A673 (cell line): ENCODE measurements around the gene CDK11B. TPM values are rescaled to one million over a fixed set of nuclear protein-coding genes. Genes with fewer than 3 reads are reported as not detected.

Source experiments
- BruUV-seq: library from RNA; stranded (reverse); fragments of 400-500 nt; replicated peaks from 2 replicates; lab custom pipeline; 2021; lab: Mats Ljungman, UMichigan
- CTCF ChIA-PET: fragments of 300-600 bp; sonication (Branson Sonifier 250); formaldehyde crosslinking; loops from one replicate; lab custom pipeline; 2022; ENCODE audit warnings: antibody characterized with exemption; lab: Charles Lee
- POLR2A ChIA-PET: fragments of 300-600 bp; sonication (Branson Sonifier 250); formaldehyde crosslinking; loops from one replicate; lab custom pipeline; 2022; ENCODE audit warnings: antibody characterized with exemption; ENCODE audit not compliant: low non-redundant PET; lab: Charles Lee
- DNase-seq: peaks from one replicate; pipeline ENCODE4 v3.0.0-alpha.2; 2015; ENCODE audit warnings: low spot score
- H3K27ac ChIP-seq: fragments of 200-600 bp; sonication (generic); 2 replicates; pipeline ENCODE4 v1.5.1; 2016; ENCODE audit warnings: mixed run types, low read depth, mild to moderate bottlenecking, mixed read lengths, antibody characterized with exemption, low read length; ENCODE audit not compliant: poor library complexity, severe bottlenecking
- H3K27me3 ChIP-seq: fragments of 200-600 bp; sonication (generic); replicated peaks from 2 replicates; pipeline ENCODE4 v1.6.1; 2017; ENCODE audit warnings: mixed run types, low read depth, mild to moderate bottlenecking, mixed read lengths, antibody characterized with exemption, low read length; ENCODE audit not compliant: insufficient read depth, poor library complexity
- H3K36me3 ChIP-seq: fragments of 200-600 bp; sonication (generic); 2 replicates; pipeline ENCODE4 v1.6.1; 2016; ENCODE audit warnings: mixed run types, mild to moderate bottlenecking, mixed read lengths, antibody characterized with exemption, low read length; ENCODE audit not compliant: insufficient read depth, poor library complexity, severe bottlenecking
- H3K4me1 ChIP-seq: fragments of 200-600 bp; sonication (generic); 2 replicates; pipeline ENCODE4 v1.6.1; 2017; ENCODE audit warnings: mixed run types, mild to moderate bottlenecking, mixed read lengths, antibody characterized with exemption, low read length; ENCODE audit not compliant: insufficient read depth, poor library complexity, severe bottlenecking
- H3K4me3 ChIP-seq: fragments of 200-600 bp; sonication (generic); 2 replicates; pipeline ENCODE4 v1.5.1; 2016; ENCODE audit warnings: low read depth, mixed run types, mild to moderate bottlenecking, mixed read lengths, low read length; ENCODE audit not compliant: poor library complexity, severe bottlenecking
- H3K9me3 ChIP-seq: fragments of 200-600 bp; sonication (generic); 2 replicates; pipeline ENCODE4 v1.6.1; 2016; ENCODE audit warnings: mixed run types, low read depth, mild to moderate bottlenecking, mixed read lengths, antibody characterized with exemption, low read length; ENCODE audit not compliant: poor library complexity, severe bottlenecking
- EZH2 ChIP-seq: fragments of 200-600 bp; sonication (generic); IDR thresholded peaks from 2 replicates; pipeline ENCODE4 v1.6.1; 2017; ENCODE audit warnings: borderline replicate concordance, low read depth, mild to moderate bottlenecking, mixed read lengths, antibody characterized with exemption, low read length; ENCODE audit not compliant: poor library complexity, severe bottlenecking
- intact Hi-C: fragments of 100-400 bp; cut with micrococcal nuclease; formaldehyde crosslinking; loops from one replicate; pipeline ENCODE4 v1.10.0; 2022; ENCODE audit not compliant: unreplicated experiment
- total RNA-seq: library from RNA; stranded (reverse); gene quantifications from 2 replicates; pipeline ENCODE4 v1.2.3, GENCODE V29; 2021
- TF ChIP-seq, protein P1 (sequence below): fragments of 300-800, 200-600 bp; sonication (generic); conservative IDR thresholded peaks from 2 replicates; pipeline ENCODE4 v1.5.1; 2017; ENCODE audit warnings: low read depth, mild to moderate bottlenecking, antibody characterized with exemption, low read length, moderate library complexity, mixed read lengths

Gene CDK11B
- total RNA-seq, 1 experiment from 2014 or later, result 38.1 TPM

DNA sequence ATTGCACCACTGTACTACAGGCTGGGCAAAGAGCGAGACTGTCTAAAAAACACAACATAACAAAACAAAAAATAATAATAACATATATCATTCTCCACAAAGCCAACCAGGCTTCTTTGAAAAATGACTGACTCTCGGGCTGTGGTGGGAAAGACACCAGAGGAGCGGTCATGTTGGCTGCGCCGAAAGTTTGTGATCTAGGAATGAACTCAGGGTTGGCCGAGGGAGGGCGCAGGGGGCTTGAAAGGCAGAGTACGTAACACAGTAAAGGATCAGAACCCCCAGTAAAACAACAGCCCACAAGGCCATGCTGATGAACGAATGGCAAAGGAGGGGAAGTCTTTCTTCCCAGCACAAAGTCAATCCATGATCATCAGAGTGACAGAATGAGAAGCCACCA, 29.0 kb upstream of the CDK11B start:
- Histone ChIP-seq H3K27ac (no peak overlapping the region), H3K9me3 (no peaks in the 10 kb centered on the region), H3K4me1 (no peaks in the 10 kb centered on the region), H3K4me3 (no peak overlapping the region), H3K27me3 (no peaks in the 10 kb centered on the region), H3K36me3 (peaks cover 3% of the 10 kb centered on the region)
- no TSS peak for BruUV-seq
- CTCF ChIA-PET, result no interaction called here
- no peak for DNase-seq
- intact Hi-C loops, result no loop called here
- POLR2A ChIA-PET, result no interaction called here
- TF ChIP-seq EZH2, result no peak
- TF ChIP-seq, protein P1, sequence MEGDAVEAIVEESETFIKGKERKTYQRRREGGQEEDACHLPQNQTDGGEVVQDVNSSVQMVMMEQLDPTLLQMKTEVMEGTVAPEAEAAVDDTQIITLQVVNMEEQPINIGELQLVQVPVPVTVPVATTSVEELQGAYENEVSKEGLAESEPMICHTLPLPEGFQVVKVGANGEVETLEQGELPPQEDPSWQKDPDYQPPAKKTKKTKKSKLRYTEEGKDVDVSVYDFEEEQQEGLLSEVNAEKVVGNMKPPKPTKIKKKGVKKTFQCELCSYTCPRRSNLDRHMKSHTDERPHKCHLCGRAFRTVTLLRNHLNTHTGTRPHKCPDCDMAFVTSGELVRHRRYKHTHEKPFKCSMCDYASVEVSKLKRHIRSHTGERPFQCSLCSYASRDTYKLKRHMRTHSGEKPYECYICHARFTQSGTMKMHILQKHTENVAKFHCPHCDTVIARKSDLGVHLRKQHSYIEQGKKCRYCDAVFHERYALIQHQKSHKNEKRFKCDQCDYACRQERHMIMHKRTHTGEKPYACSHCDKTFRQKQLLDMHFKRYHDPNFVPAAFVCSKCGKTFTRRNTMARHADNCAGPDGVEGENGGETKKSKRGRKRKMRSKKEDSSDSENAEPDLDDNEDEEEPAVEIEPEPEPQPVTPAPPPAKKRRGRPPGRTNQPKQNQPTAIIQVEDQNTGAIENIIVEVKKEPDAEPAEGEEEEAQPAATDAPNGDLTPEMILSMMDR, result no peak

DNA sequence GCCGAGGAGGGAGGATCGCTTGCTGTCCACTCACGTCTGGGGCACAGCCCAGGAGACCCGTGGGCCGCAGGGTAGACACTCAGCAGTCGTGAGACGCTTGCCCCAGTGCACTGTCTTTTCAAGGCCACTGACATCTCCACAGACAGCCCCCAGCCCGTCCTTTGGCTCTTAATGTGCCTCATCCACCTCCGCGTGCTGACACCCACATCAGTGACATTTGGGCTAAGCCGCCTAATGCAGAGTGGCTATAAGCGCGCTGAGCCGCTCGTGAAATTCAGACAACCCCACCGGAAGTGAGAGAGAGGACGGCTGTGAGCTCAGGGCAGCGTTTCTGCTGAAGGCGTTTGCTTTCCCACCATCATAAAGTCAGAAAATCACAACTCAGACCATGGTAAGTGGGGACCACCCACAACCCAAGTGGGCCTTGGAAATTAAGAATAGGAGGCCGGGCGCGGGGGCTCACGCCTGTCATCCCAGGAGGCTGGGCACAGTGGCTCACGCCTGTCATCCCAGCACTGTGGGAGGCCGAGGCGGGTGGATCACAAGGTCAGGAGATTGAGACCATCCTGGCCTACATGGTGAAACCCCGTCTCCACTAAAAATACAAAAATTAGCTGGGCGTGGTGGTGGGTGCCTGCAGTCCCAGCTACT, 25.4 kb upstream of the CDK11B start:
- Histone ChIP-seq H3K4me1 (no peaks in the 10 kb centered on the region), H3K36me3 (peaks cover 3% of the 10 kb centered on the region), H3K9me3 (no peaks in the 10 kb centered on the region), H3K27me3 (no peaks in the 10 kb centered on the region), H3K27ac (no peak overlapping the region), H3K4me3 (no peak overlapping the region)
- BruUV-seq, result no TSS peak
- POLR2A ChIA-PET, result no interaction called here
- DNase-seq, result no peak
- CTCF ChIA-PET, result no interaction called here
- TF ChIP-seq, protein P1, result no peak
- no peak for TF ChIP-seq EZH2
- intact Hi-C loops, result no loop called here

DNA sequence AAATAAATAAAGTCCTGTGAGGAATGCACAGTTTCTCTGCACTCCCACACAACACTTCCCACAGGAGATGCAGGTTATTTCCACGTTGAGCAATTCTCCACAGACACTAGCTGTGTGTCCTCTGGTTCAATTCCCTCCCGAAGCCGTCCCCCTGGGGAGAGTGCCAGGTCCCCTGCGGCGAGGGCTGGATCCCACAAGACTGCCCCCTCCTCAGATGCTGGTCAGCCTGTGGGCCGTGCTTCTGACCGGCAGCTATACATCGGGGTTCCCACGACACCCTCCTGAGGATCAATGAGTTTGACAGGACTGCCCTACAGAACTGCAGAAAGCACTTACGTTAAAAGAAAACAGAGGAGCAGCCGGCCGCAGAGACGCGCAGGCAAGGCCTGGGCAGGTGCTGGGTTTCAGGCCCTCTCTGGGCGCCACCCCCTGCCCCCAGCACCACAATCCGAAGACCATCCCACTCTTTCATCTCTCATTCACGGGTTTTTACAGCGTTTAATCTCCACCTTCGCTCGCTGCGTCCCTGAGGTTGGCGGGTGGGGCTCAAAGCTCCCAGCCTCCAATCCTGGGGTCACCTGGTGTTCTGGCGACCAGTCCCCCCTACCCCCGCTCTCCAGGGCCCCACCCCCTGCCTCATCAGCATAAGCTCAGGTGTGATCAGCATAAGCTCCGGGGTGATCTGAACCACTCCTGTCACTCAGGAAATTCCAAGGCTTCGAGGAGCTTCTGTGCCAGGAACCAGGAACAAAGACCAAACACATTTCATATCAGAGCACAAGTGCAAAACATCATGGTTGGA, 24.5 kb upstream of the CDK11B start:
- no peak for DNase-seq
- ChIA-PET CTCF (no interaction called here), POLR2A (no interaction called here)
- intact Hi-C loops, result no loop called here
- BruUV-seq, result no TSS peak
- Histone ChIP-seq H3K4me3 (no peak overlapping the region), H3K36me3 (peaks cover 3% of the 10 kb centered on the region), H3K4me1 (peaks cover 4% of the 10 kb centered on the region), H3K27me3 (no peaks in the 10 kb centered on the region), H3K9me3 (no peaks in the 10 kb centered on the region), H3K27ac (no peak overlapping the region)
- TF ChIP-seq, protein P1, result no peak
- TF ChIP-seq EZH2, result no peak
